CD4-positive, alpha-beta T cell (primary cell): ENCODE measurements around the gene PPP1R1C. TPM values are rescaled to one million over a fixed set of nuclear protein-coding genes. Genes with fewer than 3 reads are reported as not detected.

ENCODE experiments used
- ATAC-seq: fragments of 200-7000 bp; cut with Tn5 transposase; one replicate; pipeline ENCODE4 v1.10.0; 2022; ENCODE audit warnings: mild to moderate bottlenecking; ENCODE audit not compliant: poor library complexity
- CTCF ChIA-PET: fragments of 350-600 bp; sonication (Branson Sonifier 250); formaldehyde crosslinking; loops from one replicate; lab custom pipeline; 2021; ENCODE audit warnings: antibody characterized with exemption, inconsistent platforms; lab: Charles Lee
- POLR2A ChIA-PET: fragments of 350-600 bp; sonication (Branson Sonifier 250); formaldehyde crosslinking; loops from one replicate; lab custom pipeline; 2021; ENCODE audit warnings: antibody characterized with exemption, inconsistent platforms; lab: Charles Lee
- DNase-seq, 14 experiments: peaks; one replicate each; pipeline ENCODE4 v3.0.0-alpha.2; 2013 to 2020; ENCODE audit warnings: mixed read lengths in 2 of 14
- H3K27ac ChIP-seq, 2 donors: one replicate each; pipeline versions ENCODE4 v1.5.1 to v1.7.0; 2013; ENCODE audit warnings: low read length in 2 of 2, low read depth in 1 of 2, mild to moderate bottlenecking in 1 of 2
- H3K27me3 ChIP-seq, 2 experiments: 1 replicate in 1 of 2; 2 replicates in 1 of 2; pipeline versions ENCODE4 v1.6.1 to v1.7.0; 2013; ENCODE audit warnings: low read length in 2 of 2, control low read depth in 1 of 2, mild to moderate bottlenecking in 1 of 2, moderate library complexity in 1 of 2; ENCODE audit not compliant: insufficient read depth in 2 of 2, control insufficient read depth in 1 of 2
- H3K36me3 ChIP-seq: one replicate; pipeline ENCODE4 v1.6.1; 2013; ENCODE audit warnings: low read length, control low read depth; ENCODE audit not compliant: insufficient read depth
- H3K4me1 ChIP-seq: one replicate; pipeline ENCODE4 v1.6.1; 2013; ENCODE audit warnings: low read length, control low read depth; ENCODE audit not compliant: insufficient read depth
- H3K4me3 ChIP-seq: one replicate; pipeline ENCODE4 v1.5.1; 2013; ENCODE audit warnings: mild to moderate bottlenecking, low read length, moderate library complexity
- H3K9me3 ChIP-seq, 2 experiments: 1 replicate in 1 of 2; 2 replicates in 1 of 2; pipeline versions ENCODE4 v1.6.1 to v1.7.0; 2013; ENCODE audit warnings: low read length in 2 of 2, mild to moderate bottlenecking in 2 of 2, control low read depth in 1 of 2, moderate library complexity in 1 of 2; ENCODE audit not compliant: control insufficient read depth in 1 of 2, insufficient read depth in 1 of 2
- H3K27ac Mint-ChIP-seq: one replicate; pipeline ENCODE4 v1.8.0; 2020; ENCODE audit warnings: mixed read lengths
- H3K27me3 Mint-ChIP-seq: one replicate; pipeline ENCODE4 v1.8.0; 2021; ENCODE audit warnings: mixed read lengths
- H3K36me3 Mint-ChIP-seq: one replicate; pipeline ENCODE4 v1.8.0; 2021; ENCODE audit warnings: low read depth, mixed read lengths
- H3K4me1 Mint-ChIP-seq: one replicate; pipeline ENCODE4 v1.8.0; 2021; ENCODE audit warnings: low read depth, mixed read lengths
- H3K4me3 Mint-ChIP-seq: one replicate; pipeline ENCODE4 v1.8.0; 2020; ENCODE audit warnings: mild to moderate bottlenecking, mixed read lengths
- H3K9me3 Mint-ChIP-seq: one replicate; pipeline ENCODE4 v1.8.0; 2020; ENCODE audit warnings: mixed read lengths
- CTCF ChIP-seq: fragments of 200-600 bp; IDR thresholded peaks from one replicate; pipeline ENCODE4 v1.8.0; 2022; ENCODE audit warnings: antibody characterized with exemption, mild to moderate bottlenecking
- intact Hi-C, 2 experiments: fragments of 100-400 bp; cut with DNase I in 1 of 2; cut with micrococcal nuclease in 1 of 2; formaldehyde crosslinking; loops; one replicate each; pipeline versions ENCODE4 v1.15.1 to v1.9.0; 2023 to 2025; cut with DNase I, micrococcal nuclease
- total RNA-seq, 174 experiments: library from RNA in 2 of 174; stranded (reverse) in 2 of 174; gene quantifications; one replicate each; pipeline ENCODE4 v1.2.3 and lab custom pipeline; 2021 to 2026

PPP1R1C gene
- total RNA-seq, 2 experiments from 2014 or later = not detected

- no peaks in the 10 kb centered on the region for H3K36me3 ChIP-seq
- no peak overlapping the region for H3K4me3 ChIP-seq
- intact Hi-C loops = no loop called here
- POLR2A ChIA-PET = no interaction called here
- ATAC-seq (no peak), DNase-seq (no peak)
- Mint-ChIP-seq H3K27ac (no peak overlapping the region), H3K27me3 (no peaks in the 10 kb centered on the region), H3K4me3 (no peak overlapping the region), H3K9me3 (no peaks in the 10 kb centered on the region), H3K4me1 (no peaks in the 10 kb centered on the region), H3K36me3 (no peaks in the 10 kb centered on the region)
- H3K9me3 ChIP-seq = no peaks in the 10 kb centered on the region
- H3K27ac ChIP-seq = no peak overlapping the region
- no peaks in the 10 kb centered on the region for H3K4me1 ChIP-seq
- CTCF ChIA-PET = no interaction called here
- TF ChIP-seq CTCF = no peak
- no peaks in the 10 kb centered on the region for H3K27me3 ChIP-seq
Measured at GRCh38 chr2:182103526-182103925, 117.9 kb downstream of the PPP1R1C start.

- H3K4me3 Mint-ChIP-seq = no peak overlapping the region
- no peaks in the 10 kb centered on the region for H3K9me3 Mint-ChIP-seq
- Histone ChIP-seq H3K27me3 (no peaks in the 10 kb centered on the region), H3K27ac (no peak overlapping the region), H3K4me1 (no peaks in the 10 kb centered on the region), H3K4me3 (no peak overlapping the region), H3K9me3 (no peaks in the 10 kb centered on the region), H3K36me3 (no peaks in the 10 kb centered on the region)
- POLR2A ChIA-PET = no interaction called here
- no peaks in the 10 kb centered on the region for H3K4me1 Mint-ChIP-seq
- no peak for TF ChIP-seq CTCF
- ATAC-seq (no peak), DNase-seq (no peak)
- CTCF ChIA-PET = no interaction called here
- no peak overlapping the region for H3K27ac Mint-ChIP-seq
- H3K27me3 Mint-ChIP-seq = no peaks in the 10 kb centered on the region
- H3K36me3 Mint-ChIP-seq = no peaks in the 10 kb centered on the region
- intact Hi-C loops = no loop called here
Measured at GRCh38 chr2:182110347-182110746, 124.7 kb downstream of the PPP1R1C start.

GRCh38 chr2:182113334-182113733 lies 127.7 kb downstream of the PPP1R1C start:
- Mint-ChIP-seq H3K9me3 (no peaks in the 10 kb centered on the region), H3K27ac (no peak overlapping the region), H3K4me3 (no peak overlapping the region), H3K4me1 (no peaks in the 10 kb centered on the region), H3K36me3 (no peaks in the 10 kb centered on the region), H3K27me3 (no peaks in the 10 kb centered on the region)
- ATAC-seq (no peak), DNase-seq (no peak)
- Histone ChIP-seq H3K27me3 (no peaks in the 10 kb centered on the region), H3K4me1 (no peaks in the 10 kb centered on the region), H3K36me3 (no peaks in the 10 kb centered on the region), H3K4me3 (no peak overlapping the region), H3K9me3 (no peaks in the 10 kb centered on the region), H3K27ac (no peak overlapping the region)
- POLR2A ChIA-PET = no interaction called here
- intact Hi-C loops = no loop called here
- TF ChIP-seq CTCF = no peak
- CTCF ChIA-PET = interaction anchor here (0.6 kb wide), 1 partner anchor 499 kb away, joined by 3 read pairs; no protein-coding TSS in a partner anchor
